NCI-H187 (cell line): Measurements from ENCODE around the gene LRRC41.
"Not testable (repeated sequence)": the region's sequence is repeated elsewhere in the genome, so short reads cannot be mapped to it uniquely, and the experiment has no call there.

Experiments used
- DNase-seq, 2 experiments: peaks; one replicate each; lab custom pipeline; 2025; lab: John Stamatoyannopoulos, UW

LRRC41 gene

DNA sequence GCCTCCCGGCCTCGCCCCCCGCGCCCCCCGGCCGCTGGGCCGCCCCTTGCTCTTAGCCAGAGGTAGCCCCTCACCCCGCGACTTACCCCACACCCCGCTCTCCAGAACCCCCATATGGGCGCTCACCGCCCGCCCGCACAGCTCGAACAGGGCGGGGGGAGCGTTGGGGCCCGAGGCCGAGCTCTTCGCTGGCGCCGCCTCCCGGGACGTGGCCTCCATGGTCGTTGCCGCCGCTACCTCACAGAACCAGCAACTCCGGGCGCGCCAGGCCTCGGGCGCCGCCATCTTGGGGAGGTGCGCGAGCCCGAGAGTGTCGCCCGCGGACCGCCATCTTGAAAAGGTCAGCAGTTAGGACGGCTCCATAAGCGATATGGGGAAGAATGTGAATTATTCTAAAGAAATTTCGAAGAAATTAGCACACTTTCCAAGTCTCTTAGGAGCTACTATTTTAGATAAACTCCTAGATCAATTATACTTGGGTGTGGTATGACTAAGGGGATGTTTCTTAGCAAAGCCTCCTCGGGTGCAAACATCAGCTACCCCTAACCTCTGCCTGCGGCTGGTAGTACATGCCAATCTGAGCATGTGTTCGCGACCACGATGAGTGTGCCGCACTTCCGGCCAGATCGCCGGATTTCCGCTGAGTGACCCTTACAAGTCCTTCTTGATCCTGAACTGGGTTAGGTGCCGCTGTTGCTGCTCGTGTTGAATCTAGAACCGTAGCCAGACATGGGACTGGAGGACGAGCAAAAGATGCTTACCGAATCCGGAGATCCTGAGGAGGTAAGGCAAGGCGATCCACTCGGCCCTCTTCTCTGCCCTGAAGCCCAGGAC lies at the start of gene LRRC41, which contains the start of gene UQCRH:
Gene LRRC41 (minus strand): TSS at position 579 of the 834 bp plus-strand sequence. CDS start 294 bp downstream, at position 285.
Gene UQCRH (plus strand): TSS at position 661 of the 834 bp plus-strand sequence. CDS start 69 bp downstream, at position 730.
- peak; percentile 78 to 99 for DNase-seq

GRCh38 chr1:46352363-46352762 lies 48.9 kb upstream of the LRRC41 start:
- DNase-seq, result no peak

DNA sequence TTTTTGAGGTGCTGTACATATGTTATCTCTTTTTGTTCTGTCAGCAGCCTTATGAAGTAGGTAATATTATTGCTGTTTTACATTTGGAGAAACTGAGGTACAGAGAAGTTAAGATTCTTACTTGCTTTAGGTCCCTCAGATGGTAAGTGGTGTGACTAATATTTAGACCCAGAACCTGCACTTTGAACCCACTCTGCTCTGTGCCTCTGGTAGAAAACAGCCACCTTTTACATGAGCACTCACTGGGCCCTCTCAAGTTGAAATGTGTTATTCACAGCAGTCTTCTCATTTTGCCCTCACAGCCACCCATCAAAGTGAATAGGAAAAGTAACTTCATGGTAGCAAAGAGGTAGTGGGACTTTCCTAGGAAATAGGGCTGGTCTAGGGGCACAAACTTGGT lies 41.9 kb upstream of the LRRC41 start:
- no peak for DNase-seq

GRCh38 chr1:46344481-46344880 lies 41.1 kb upstream of the LRRC41 start:
- DNase-seq, result no peak

DNA sequence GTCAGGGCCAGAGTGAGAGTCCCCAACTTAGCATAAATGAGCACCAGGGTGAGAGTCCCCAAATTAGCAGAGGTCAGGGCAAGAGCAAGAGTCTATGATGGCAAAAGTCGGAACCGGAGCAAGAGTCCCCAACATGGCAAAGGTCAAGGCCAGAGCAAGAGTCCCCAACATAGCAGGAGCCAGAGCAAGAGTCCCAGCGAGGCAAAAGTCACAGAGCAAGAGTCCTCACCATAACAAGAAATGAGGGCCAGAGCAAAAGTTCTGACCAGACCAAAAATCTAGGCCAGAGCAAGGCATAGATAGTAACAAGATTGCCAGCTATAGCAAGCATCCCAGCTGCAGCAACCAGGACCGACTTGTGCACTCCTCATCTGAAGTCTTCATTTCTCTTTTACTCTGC lies 40.3 kb upstream of the LRRC41 start:
- no peak for DNase-seq

GRCh38 chr1:46343351-46343695 lies 39.9 kb upstream of the LRRC41 start:
- DNase-seq, result no peak

DNA sequence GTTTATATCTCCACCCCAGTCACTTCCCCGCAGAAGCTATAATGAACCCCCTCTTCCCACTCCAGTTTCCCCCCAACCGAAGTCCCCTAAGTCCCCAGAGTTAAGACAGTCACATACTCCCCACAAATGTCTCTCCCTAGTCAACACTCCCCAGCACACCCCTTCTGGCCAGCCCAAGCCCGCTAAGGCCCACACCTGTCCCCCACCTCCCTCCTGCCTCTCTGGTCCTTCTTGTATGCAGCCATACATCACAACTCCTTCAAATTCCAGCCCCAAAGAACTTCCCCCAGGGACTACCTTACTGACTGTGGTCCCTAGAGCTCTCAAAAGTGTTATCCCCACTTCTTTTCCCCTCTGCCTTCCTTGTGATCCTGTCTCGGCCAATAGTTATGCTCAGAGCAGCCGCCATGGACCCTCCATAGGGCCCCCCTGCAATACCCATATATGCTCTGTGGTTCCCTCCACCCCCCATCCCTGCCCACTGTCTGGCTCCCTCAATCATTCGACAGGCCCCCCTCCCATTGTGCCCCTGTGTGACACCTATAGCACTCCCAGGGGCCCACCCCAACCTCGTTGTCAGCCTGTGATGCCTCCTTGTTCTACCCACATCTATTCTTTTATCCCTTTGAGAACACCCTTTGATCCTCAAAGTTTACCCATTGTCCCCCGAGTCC lies 39.4 kb upstream of the LRRC41 start:
- DNase-seq, result no peak

GRCh38 chr1:46342084-46342656 lies 38.8 kb upstream of the LRRC41 start:
- DNase-seq, result no peak

DNA sequence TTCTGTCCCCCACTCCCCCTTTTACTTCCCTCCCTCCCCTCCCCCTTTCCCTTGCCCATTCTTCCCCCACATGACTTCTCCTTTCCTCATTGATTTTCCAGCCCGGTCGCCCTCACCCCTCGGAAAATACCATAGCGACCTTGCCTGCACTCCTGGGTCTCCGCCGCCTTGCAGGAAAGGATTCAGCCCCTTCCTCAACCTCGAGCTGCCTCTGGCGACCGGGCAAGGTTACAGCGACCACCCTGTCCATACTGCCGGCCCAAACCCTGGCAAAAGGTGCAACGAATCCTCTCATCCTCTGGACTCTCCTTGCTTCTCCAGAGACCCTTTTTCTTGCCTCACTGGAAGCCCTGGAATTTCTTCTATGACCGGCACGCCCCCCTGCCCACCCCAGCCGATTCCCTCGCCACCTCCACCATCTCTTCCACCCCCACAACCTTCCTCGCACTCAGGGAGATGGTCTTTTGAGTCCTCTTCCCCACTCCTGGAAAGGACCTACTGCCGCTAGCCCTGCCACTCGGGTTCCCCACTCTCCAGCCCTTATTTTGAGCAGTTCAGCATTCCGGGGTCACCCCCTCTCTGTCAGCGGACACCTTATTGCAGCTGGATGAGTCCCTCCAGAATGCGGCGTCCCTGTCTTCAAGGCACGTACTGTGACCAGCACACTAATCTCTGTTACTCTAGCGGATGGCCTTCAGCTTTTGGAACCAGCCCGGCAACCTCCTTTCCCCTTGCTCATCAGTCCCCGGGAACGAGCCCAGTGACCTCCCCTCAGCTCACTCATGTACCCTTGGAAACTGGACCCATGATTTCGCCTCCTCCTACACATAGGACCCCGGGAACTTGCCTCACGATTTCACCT lies 38.0 kb upstream of the LRRC41 start:
- no peak for DNase-seq

GRCh38 chr1:46340404-46341221 lies 37.2 kb upstream of the LRRC41 start, which contains the start of gene NSUN4:
Gene NSUN4, plus strand, starts transcription at chr1:46340807. Its CDS starts 20 bp downstream, at chr1:46340827.
- DNase-seq, result peak; percentile 68 to 82

- not testable (repeated sequence) for DNase-seq
These were observed 34.0 kb upstream of the LRRC41 start for GRCh38 chr1:46337409-46337808.

GRCh38 chr1:46335081-46335480 lies 31.7 kb upstream of the LRRC41 start:
- DNase-seq, result no peak

DNA sequence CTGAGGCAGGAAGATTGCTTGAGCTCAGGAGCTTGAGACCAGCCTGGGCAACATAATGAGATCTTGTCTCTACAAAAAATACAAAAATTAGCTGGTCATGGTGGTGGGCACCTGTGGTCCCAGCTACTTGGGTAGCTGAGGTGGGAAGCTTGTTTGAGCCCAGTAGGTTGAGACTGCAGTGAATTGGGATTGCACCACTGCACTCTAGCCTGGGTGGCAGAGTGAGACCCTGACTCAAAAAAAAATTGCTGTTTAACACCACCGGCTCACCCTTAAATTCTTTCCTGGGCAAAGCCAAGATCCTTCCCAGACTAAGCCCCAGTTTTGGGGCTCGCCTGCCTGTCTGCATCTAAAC lies 30.6 kb upstream of the LRRC41 start:
- no peak for DNase-seq

- DNase-seq, result no peak
These were observed 30.0 kb upstream of the LRRC41 start for GRCh38 chr1:46333300-46334029.

DNA sequence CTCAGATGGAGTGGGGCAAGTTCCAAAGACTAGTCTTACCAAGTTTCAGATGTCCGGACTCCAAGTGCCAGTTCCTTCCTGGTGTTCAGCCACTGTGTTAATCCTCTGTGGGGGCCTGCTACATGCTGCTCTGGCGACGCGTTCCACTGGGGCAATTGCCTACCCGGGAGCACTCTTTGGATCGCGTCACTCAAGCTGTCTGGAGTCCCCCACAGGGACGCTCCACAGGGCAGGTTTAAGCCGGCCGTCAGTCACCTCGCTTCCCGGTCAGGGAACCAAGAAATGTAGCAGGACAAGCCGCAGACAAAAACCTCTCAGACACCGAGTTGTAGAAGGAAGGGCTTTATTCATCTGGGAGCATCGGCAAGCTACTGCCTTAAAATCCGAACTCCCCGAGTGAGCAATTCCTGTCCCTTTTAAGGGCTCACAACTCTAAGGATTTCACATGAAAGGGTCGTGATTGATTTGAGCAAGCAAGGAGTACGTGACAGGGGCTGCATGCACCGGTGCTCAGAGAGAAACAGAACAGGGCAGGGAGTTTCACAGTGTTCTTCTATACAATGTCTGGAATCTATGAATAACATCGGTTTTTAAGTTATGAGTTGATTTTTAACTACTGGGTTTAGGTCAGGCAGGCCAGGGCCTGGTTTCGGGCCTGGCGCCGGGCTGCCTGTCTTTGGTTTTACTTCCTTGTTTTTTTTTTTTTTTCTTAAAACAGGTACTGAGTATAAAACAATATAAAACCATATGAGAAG lies 28.5 kb upstream of the LRRC41 start:
- DNase-seq, result not testable (repeated sequence)

DNA sequence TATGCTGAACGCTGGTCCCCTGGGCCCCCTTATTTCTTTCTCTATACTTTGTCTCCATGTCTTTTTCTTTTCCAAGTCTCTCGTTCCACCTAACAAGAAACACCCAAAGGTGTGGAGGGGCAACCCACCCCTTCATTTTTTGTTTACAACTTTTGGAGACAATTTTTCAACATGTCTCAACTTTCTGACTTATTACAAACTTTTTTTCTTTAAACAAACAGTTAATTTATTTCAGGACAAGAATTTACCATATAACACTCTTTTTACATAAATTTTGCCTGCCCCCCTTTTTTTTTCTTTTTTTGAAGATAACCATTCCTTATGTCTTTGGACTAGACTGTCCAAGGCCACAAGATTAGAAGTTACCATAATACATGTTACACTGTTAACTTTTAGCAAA lies 27.0 kb upstream of the LRRC41 start:
- DNase-seq, result not testable (repeated sequence)

DNA sequence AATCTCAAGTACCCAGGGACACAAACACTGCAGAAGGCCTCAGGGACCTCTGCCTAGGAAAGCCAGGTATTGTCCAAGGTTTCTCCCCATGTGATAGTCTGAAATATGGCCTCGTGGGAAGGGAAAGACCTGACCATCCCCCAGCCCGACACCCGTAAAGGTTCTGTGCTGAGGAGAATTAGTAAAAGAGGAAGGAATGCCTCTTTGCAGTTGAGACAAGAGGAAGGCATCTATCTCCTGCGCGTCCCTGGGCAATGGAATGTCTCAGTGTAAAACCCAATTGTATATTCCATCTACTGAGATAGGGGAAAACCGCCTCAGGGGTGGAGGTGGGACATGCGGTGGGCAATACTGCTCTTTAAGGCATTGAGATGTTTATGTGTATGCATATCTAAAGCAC lies 26.4 kb upstream of the LRRC41 start:
- not testable (repeated sequence) for DNase-seq

DNA sequence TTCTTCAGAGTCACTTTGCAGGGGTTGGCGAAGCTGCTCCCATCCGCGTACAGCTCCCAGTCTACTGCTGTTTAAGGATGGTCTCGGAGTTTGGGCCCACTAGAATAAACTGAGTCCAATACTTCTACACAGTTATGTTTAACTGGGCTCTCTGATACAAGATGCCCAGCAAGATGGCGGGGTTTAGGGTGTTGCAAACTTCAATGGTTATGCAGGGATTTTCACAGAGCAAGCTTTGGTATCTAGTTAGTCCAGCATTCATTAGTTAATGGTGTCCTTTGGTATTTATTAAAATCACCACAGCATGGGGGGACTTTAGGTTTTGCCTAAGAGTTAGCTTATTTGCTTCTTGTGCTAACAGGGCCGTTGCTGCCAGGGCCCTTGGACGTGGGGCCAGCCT lies 24.8 kb upstream of the LRRC41 start:
- DNase-seq, result not testable (repeated sequence)

GRCh38 chr1:46325285-46326076 lies 22.1 kb upstream of the LRRC41 start:
- DNase-seq, result not testable (repeated sequence)
